SK-N-SH treated with all-trans-retinoic acid at 6 μM for 48 hours (cell line): ENCODE results near the gene PPBP.
"Not testable (repeated sequence)": the region's sequence is repeated elsewhere in the genome, so short reads cannot be mapped to it uniquely, and the experiment has no call there.

Experiments
- BACH2 ChIP-seq: fragments of 250-450 bp; sonication (Bioruptor Pico); IDR thresholded peaks from 2 replicates; pipeline ENCODE4 v1.9.0; 2021; ENCODE audit warnings: mild to moderate bottlenecking, borderline replicate concordance
- CSDC2 ChIP-seq: fragments of 250-450 bp; sonication (Bioruptor Pico); IDR thresholded peaks from 2 replicates; pipeline ENCODE4 v1.5.0; 2020; ENCODE audit warnings: mild to moderate bottlenecking, moderate library complexity
- ESRRG ChIP-seq: fragments of 250-450 bp; sonication (Bioruptor Pico); IDR thresholded peaks from 2 replicates; pipeline ENCODE4 v1.6.1; 2021; ENCODE audit warnings: mild to moderate bottlenecking
- PATZ1 ChIP-seq: fragments of 250-450 bp; sonication (Bioruptor Pico); IDR thresholded peaks from 2 replicates; pipeline ENCODE4 v1.8.0; 2020; ENCODE audit warnings: mild to moderate bottlenecking, moderate library complexity, borderline replicate concordance
- ZFP30 ChIP-seq: fragments of 450-650 bp; formaldehyde crosslinking; IDR thresholded peaks from 2 replicates; pipeline ENCODE4 v1.5.0; 2022; ENCODE audit warnings: mild to moderate bottlenecking, moderate library complexity

GRCh38 chr4:73950376-73950920 is 37.5 kb downstream of the PPBP start:
- not testable (repeated sequence) for TF ChIP-seq BACH2; ESRRG; PATZ1 (CRISPR knock-in tag); ZFP30 (CRISPR knock-in tag); CSDC2 (CRISPR knock-in tag)
